HG03060 (cell line): ENCODE data around the gene TNRC18.

ENCODE experiments used
- ATAC-seq: cut with Tn5 transposase; IDR thresholded peaks from one replicate; pipeline ENCODE4 v1.9.1; 2021; ENCODE audit warnings: low read depth, moderate number of reproducible peaks; ENCODE audit not compliant: unreplicated experiment

Gene TNRC18

GRCh38 chr7:5451391-5451790 lies 27.8 kb upstream of the TNRC18 start:
- no peak for ATAC-seq

GRCh38 chr7:5450549-5451327 lies 27.1 kb upstream of the TNRC18 start:
- no peak for ATAC-seq

GRCh38 chr7:5448378-5449037 lies 24.9 kb upstream of the TNRC18 start:
- ATAC-seq = no peak

- ATAC-seq = no peak
Observed at GRCh38 chr7:5445981-5446594, 22.5 kb upstream of the TNRC18 start.

- ATAC-seq = no peak
Observed at GRCh38 chr7:5443678-5444077, 20.0 kb upstream of the TNRC18 start.

- no peak for ATAC-seq
Observed at GRCh38 chr7:5442757-5443305, 19.2 kb upstream of the TNRC18 start.

GRCh38 chr7:5441840-5442503 lies 18.3 kb upstream of the TNRC18 start:
- ATAC-seq = no peak

GRCh38 chr7:5439572-5440496 lies 16.2 kb upstream of the TNRC18 start:
- no peak for ATAC-seq

- ATAC-seq = no peak
Observed at GRCh38 chr7:5439209-5439571, 15.6 kb upstream of the TNRC18 start.

- ATAC-seq = no peak
Observed at GRCh38 chr7:5437987-5438386, 14.4 kb upstream of the TNRC18 start.

- no peak for ATAC-seq
Observed at GRCh38 chr7:5437348-5437892, 13.8 kb upstream of the TNRC18 start.

- ATAC-seq = no peak
Observed at GRCh38 chr7:5436003-5436678, 12.5 kb upstream of the TNRC18 start.

- peak; percentile 55 for ATAC-seq
Observed at GRCh38 chr7:5435291-5436002, 11.8 kb upstream of the TNRC18 start.

- no peak for ATAC-seq
Observed at GRCh38 chr7:5433181-5433580, 9.5 kb upstream of the TNRC18 start.

- no peak for ATAC-seq
Observed at GRCh38 chr7:5432691-5433090, 9.1 kb upstream of the TNRC18 start.

GRCh38 chr7:5431560-5432015 lies 8.0 kb upstream of the TNRC18 start:
- no peak for ATAC-seq

- no peak for ATAC-seq
Observed at GRCh38 chr7:5430612-5430947, 6.9 kb upstream of the TNRC18 start.

GRCh38 chr7:5429857-5430611 lies 6.4 kb upstream of the TNRC18 start:
- ATAC-seq = no peak
